Fibroblast of lung (primary cell): Measurements from ENCODE around the gene CRACDL.

Source experiments
- CTCF ChIP-seq, 2 donors: IDR thresholded peaks in 1 of 2; conservative IDR thresholded peaks in 1 of 2; 1 replicate in 1 of 2; 2 replicates in 1 of 2; pipeline ENCODE4 v1.5.1; 2011 to 2012; ENCODE audit warnings: low read length in 2 of 2, control low read depth in 1 of 2, inconsistent platforms in 1 of 2, low read depth in 1 of 2, mild to moderate bottlenecking in 1 of 2
- EZH2 ChIP-seq: IDR thresholded peaks from 2 replicates; pipeline ENCODE4 v1.5.1; 2012; ENCODE audit warnings: low read length, control low read depth, mild to moderate bottlenecking; ENCODE audit errors: missing control alignments

DNA sequence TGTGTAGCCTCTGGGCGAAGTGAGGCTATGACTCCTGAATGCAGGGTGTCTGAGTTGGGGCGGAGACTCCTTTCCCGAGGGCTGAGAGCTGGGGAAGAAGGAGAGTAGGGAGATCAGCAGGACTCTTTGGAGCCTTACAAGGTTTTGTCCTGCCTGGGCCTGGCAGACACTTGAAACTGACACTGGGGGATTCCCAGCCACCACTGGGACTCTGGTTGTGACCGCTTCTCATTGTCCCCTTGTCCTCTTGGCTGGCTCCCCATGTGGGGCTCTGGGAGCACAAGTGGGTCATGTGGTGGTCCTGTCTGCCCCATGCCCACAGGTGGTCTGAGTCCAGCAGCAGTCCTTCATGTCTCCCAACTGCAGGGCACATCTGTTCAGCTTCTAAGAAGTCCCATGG, 126.9 kb downstream of the CRACDL start:
- TF ChIP-seq CTCF (conservative IDR thresholded peaks at IDR 0.05 in 1 of 2, IDR thresholded peaks at IDR 0.05 in 1 of 2; ENCODE audit: low read depth in 1 of 2, low read length in 2 of 2): no peak
- TF ChIP-seq EZH2: no peak
